CD14-positive monocyte (primary cell): ENCODE results near the gene EPS8L1. TPM values are rescaled to one million over a fixed set of nuclear protein-coding genes. Genes with fewer than 3 reads are reported as not detected.
A peak's percentile ranks its signal among the peaks of the same experiment; 100 is the strongest.

Experiments
- DNase-seq, 3 donors: peaks; one replicate each; pipeline ENCODE4 v3.0.0-alpha.2; 2011 to 2022
- H2AFZ ChIP-seq: 2 replicates; pipeline ENCODE4 v1.6.0; 2012; ENCODE audit warnings: mild to moderate bottlenecking, low read depth, low read length, inconsistent platforms; ENCODE audit not compliant: insufficient read depth, poor library complexity, severe bottlenecking
- H3K27ac ChIP-seq, 2 donors: 1 replicate in 1 of 2; 2 replicates in 1 of 2; pipeline ENCODE4 v1.5.1; 2012 to 2013; ENCODE audit warnings: low read length in 2 of 2, control low read depth in 1 of 2, inconsistent platforms in 1 of 2, low read depth in 1 of 2, mild to moderate bottlenecking in 1 of 2
- H3K27me3 ChIP-seq, 2 donors: one replicate each; pipeline versions ENCODE4 v1.6.0 to v1.6.1; 2011 to 2013; ENCODE audit warnings: low read length in 2 of 2; ENCODE audit not compliant: control insufficient read depth in 2 of 2, insufficient read depth in 2 of 2
- H3K36me3 ChIP-seq, 2 donors: replicated peaks in 1 of 2; 1 replicate in 1 of 2; 2 replicates in 1 of 2; pipeline versions ENCODE4 v1.5.1 to v1.6.1; 2012 to 2013; ENCODE audit warnings: low read length in 2 of 2, control low read depth in 1 of 2, inconsistent platforms in 1 of 2, mild to moderate bottlenecking in 1 of 2; ENCODE audit not compliant: insufficient read depth in 2 of 2, control insufficient read depth in 1 of 2
- H3K4me1 ChIP-seq, 2 donors: 1 replicate in 1 of 2; 2 replicates in 1 of 2; pipeline versions ENCODE4 v1.5.1 to v1.6.1; 2012 to 2013; ENCODE audit warnings: low read length in 2 of 2, control low read depth in 1 of 2, inconsistent platforms in 1 of 2, mild to moderate bottlenecking in 1 of 2, moderate library complexity in 1 of 2; ENCODE audit not compliant: insufficient read depth in 2 of 2, control insufficient read depth in 1 of 2
- H3K4me2 ChIP-seq: replicated peaks from 2 replicates; pipeline ENCODE3; 2012; ENCODE audit warnings: low read length, moderate library complexity, mild to moderate bottlenecking; ENCODE audit not compliant: poor library complexity, severe bottlenecking; ENCODE audit errors: extremely low read depth
- H3K4me3 ChIP-seq, 3 experiments: fragments of 200-600 bp in 1 of 3; sonication (generic) in 1 of 3; replicated peaks in 1 of 3; 1 replicate in 2 of 3; 2 replicates in 1 of 3; pipeline ENCODE4 v1.5.1; 2011 to 2013; ENCODE audit warnings: low read length in 3 of 3, mild to moderate bottlenecking in 3 of 3, control low read depth in 2 of 3, low read depth in 2 of 3, inconsistent platforms in 1 of 3, moderate library complexity in 1 of 3
- H3K79me2 ChIP-seq: 2 replicates; pipeline ENCODE4 v1.6.0; 2012; ENCODE audit warnings: mild to moderate bottlenecking, control low read depth, inconsistent platforms, low read length, moderate library complexity; ENCODE audit not compliant: insufficient read depth
- H3K9ac ChIP-seq: 2 replicates; pipeline ENCODE4 v1.6.0; 2017; ENCODE audit warnings: low read length, mild to moderate bottlenecking; ENCODE audit not compliant: insufficient read depth, poor library complexity, severe bottlenecking
- H3K9me3 ChIP-seq, 2 donors: replicated peaks in 1 of 2; 1 replicate in 1 of 2; 2 replicates in 1 of 2; pipeline versions ENCODE4 v1.5.1 to v1.6.1; 2012 to 2013; ENCODE audit warnings: low read length in 2 of 2, control low read depth in 1 of 2; ENCODE audit not compliant: control insufficient read depth in 1 of 2, insufficient read depth in 1 of 2
- H4K20me1 ChIP-seq: 2 replicates; pipeline ENCODE4 v1.6.0; 2012; ENCODE audit warnings: mild to moderate bottlenecking, low read length, control low read depth, moderate library complexity; ENCODE audit not compliant: insufficient read depth
- H3K27ac Mint-ChIP-seq, 7 donors: one replicate each; pipeline ENCODE4 v1.8.0; 2020; ENCODE audit warnings: mild to moderate bottlenecking in 7 of 7, mixed read lengths in 7 of 7, moderate library complexity in 6 of 7, inconsistent platforms in 2 of 7
- H3K27me3 Mint-ChIP-seq, 3 donors: one replicate each; pipeline ENCODE4 v1.8.0; 2021 to 2022; ENCODE audit warnings: low read depth in 3 of 3, mild to moderate bottlenecking in 3 of 3, mixed read lengths in 3 of 3, moderate library complexity in 3 of 3, inconsistent platforms in 1 of 3
- H3K36me3 Mint-ChIP-seq, 2 donors: one replicate each; pipeline ENCODE4 v1.8.0; 2020; ENCODE audit warnings: mixed read lengths in 2 of 2, inconsistent platforms in 1 of 2, mild to moderate bottlenecking in 1 of 2
- H3K4me1 Mint-ChIP-seq: one replicate; pipeline ENCODE4 v1.8.0; 2020; ENCODE audit warnings: mild to moderate bottlenecking, mixed read lengths
- H3K4me3 Mint-ChIP-seq, 2 donors: one replicate each; pipeline ENCODE4 v1.8.0; 2020; ENCODE audit warnings: mild to moderate bottlenecking in 2 of 2, mixed read lengths in 2 of 2, moderate library complexity in 1 of 2
- H3K9me3 Mint-ChIP-seq, 7 donors: one replicate each; pipeline ENCODE4 v1.8.0; 2020 to 2022; ENCODE audit warnings: mixed read lengths in 7 of 7, mild to moderate bottlenecking in 6 of 7, moderate library complexity in 6 of 7, inconsistent platforms in 2 of 7
- CTCF ChIP-seq: fragments of 200-600 bp; IDR thresholded peaks from one replicate; pipeline ENCODE4 v1.8.0; 2022; ENCODE audit warnings: antibody characterized with exemption, mild to moderate bottlenecking
- WGBS: methylation state at CpG from one replicate; pipeline ENCODE4 v1.1.5; 2013; ENCODE audit warnings: missing lambda C conversion rate; ENCODE audit not compliant: insufficient coverage; 5-methylcytosine and 5-hydroxymethylcytosine counted together
- intact Hi-C, 2 donors: fragments of 100-400 bp; cut with micrococcal nuclease; formaldehyde crosslinking; loops; one replicate each; pipeline versions ENCODE4 v1.15.0 to v1.15.1; 2023
- polyA plus RNA-seq, 3 donors: library from polyadenylated mRNA; depleted of rRNA in 1 of 3; unstranded in 2 of 3; stranded (reverse) in 1 of 3; fragments of 300-500 nt in 2 of 3; fragments of >200 nt in 1 of 3; fragmentation: Illumina TruSeq in 2 of 3; gene quantifications; 1 replicate in 2 of 3; 2 replicates in 1 of 3; pipeline ENCODE4 v1.2.3, GENCODE V29; 2012 to 2021

EPS8L1 gene
- polyA plus RNA-seq, 3 donors: 1.5 to 5.0 (median 1.8) TPM

GRCh38 chr19:55112246-55112776 is 36.6 kb downstream of the EPS8L1 start:
- Histone ChIP-seq H3K27ac (no peak overlapping the region), H3K4me2 (no peak overlapping the region), H3K36me3 (peaks cover 35 to 49% of the 10 kb centered on the region in 2 donors), H3K27me3 (no peaks in the 10 kb centered on the region), H3K9ac (no peak overlapping the region), H3K79me2 (peaks cover 78% of the 10 kb centered on the region), H3K9me3 (no peaks in the 10 kb centered on the region), H3K4me3 (no peak overlapping the region), H2AFZ (no peak overlapping the region), H3K4me1 (peaks cover 12 to 25% of the 10 kb centered on the region in 2 donors), H4K20me1 (peaks cover 94% of the 10 kb centered on the region)
- TF ChIP-seq CTCF: no peak
- DNase-seq: peak in 1 of 3 donors; percentile 3
- 95% methylated on average over 20 of the region's 25 CpGs for WGBS
- Mint-ChIP-seq H3K4me1 (peaks cover 22% of the 10 kb centered on the region), H3K9me3 (no peaks in the 10 kb centered on the region), H3K36me3 (peaks cover 28 to 62% of the 10 kb centered on the region in 2 donors), H3K4me3 (no peak overlapping the region), H3K27me3 (peaks cover 0 to 1% (median 0%) of the 10 kb centered on the region in 3 donors), H3K27ac (no peak overlapping the region)
- intact Hi-C loops: loop anchor here in 1 of 2 donors (10.0 kb wide), 1 partner anchor 142 kb away; the partner anchor contains the start of gene PPP6R1

GRCh38 chr19:55112777-55113569 is 37.3 kb downstream of the EPS8L1 start:
- no peak overlapping the region for H3K4me3 Mint-ChIP-seq
- WGBS: 94% methylated on average over 16 of the region's 23 CpGs
- peaks cover 28 to 59% of the 10 kb centered on the region in 2 donors for H3K36me3 Mint-ChIP-seq
- Histone ChIP-seq H3K4me2 (no peak overlapping the region), H3K79me2 (peaks cover 78% of the 10 kb centered on the region), H4K20me1 (peaks cover 91% of the 10 kb centered on the region), H3K27ac (no peak overlapping the region), H3K4me3 (no peak overlapping the region), H3K9me3 (no peaks in the 10 kb centered on the region), H2AFZ (no peak overlapping the region), H3K27me3 (no peaks in the 10 kb centered on the region), H3K36me3 (peaks cover 35 to 49% of the 10 kb centered on the region in 2 donors), H3K9ac (no peak overlapping the region), H3K4me1 (peaks cover 13 to 28% of the 10 kb centered on the region in 2 donors)
- intact Hi-C loops: loop anchor here in 1 of 2 donors (10.0 kb wide), 1 partner anchor 142 kb away; the partner anchor contains the start of gene PPP6R1
- DNase-seq: peak in 1 of 3 donors; percentile 5
- H3K27ac Mint-ChIP-seq: peak overlapping the region in 2 of 7 donors; percentile 30 to 42
- H3K4me1 Mint-ChIP-seq: peaks cover 24% of the 10 kb centered on the region
- H3K9me3 Mint-ChIP-seq: no peaks in the 10 kb centered on the region
- no peak for TF ChIP-seq CTCF
- H3K27me3 Mint-ChIP-seq: peaks cover 0 to 1% (median 1%) of the 10 kb centered on the region in 3 donors
